ENCODE results near the gene SYT2. TPM values are rescaled to one million over a fixed set of nuclear protein-coding genes. Genes with fewer than 3 reads are reported as not detected.
"Not testable (repeated sequence)": the region's sequence is repeated elsewhere in the genome, so short reads cannot be mapped to it uniquely, and the experiment has no call there.

The SYT2 gene
- total RNA-seq, 2 experiments from 2014 or later = not detected

- H3K9me3 Mint-ChIP-seq (ENCODE audit: low read depth) = no peaks in the 10 kb centered on the region
- POLR2A ChIA-PET = no interaction called here
- CTCF ChIA-PET = no interaction called here
- no peak overlapping the region for H3K4me3 Mint-ChIP-seq
- no peak overlapping the region for H3K27ac Mint-ChIP-seq
- H3K4me1 Mint-ChIP-seq = peaks cover 13% of the 10 kb centered on the region
- DNase-seq (no peak), ATAC-seq (no peak)
- H3K27me3 Mint-ChIP-seq = peaks cover 16% of the 10 kb centered on the region
- intact Hi-C loops (cut with DNase I, micrococcal nuclease) = no loop called here
- no peaks in the 10 kb centered on the region for H3K36me3 Mint-ChIP-seq (ENCODE audit: low read depth)
Observed at GRCh38 chr1:202619505-202619904, 90.7 kb downstream of the SYT2 start.

- ATAC-seq; POLR2A ChIA-PET; CTCF ChIA-PET; intact Hi-C loops (cut with DNase I, micrococcal nuclease); H3K36me3 Mint-ChIP-seq (ENCODE audit: low read depth); H3K4me3 Mint-ChIP-seq; H3K27ac Mint-ChIP-seq; DNase-seq; H3K9me3 Mint-ChIP-seq (ENCODE audit: low read depth): not testable (repeated sequence)
- Mint-ChIP-seq H3K27me3 (peaks cover 16% of the 10 kb centered on the region), H3K4me1 (peaks cover 13% of the 10 kb centered on the region)
Observed at GRCh38 chr1:202619012-202619411, 91.2 kb downstream of the SYT2 start.

GRCh38 chr1:202616355-202616915, 93.8 kb downstream of the SYT2 start:
- H3K36me3 Mint-ChIP-seq (ENCODE audit: low read depth) = no peaks in the 10 kb centered on the region
- H3K9me3 Mint-ChIP-seq (ENCODE audit: low read depth) = no peaks in the 10 kb centered on the region
- ATAC-seq (no peak), DNase-seq (no peak)
- no peak overlapping the region for H3K27ac Mint-ChIP-seq
- ChIA-PET CTCF (interaction anchor here (0.9 to 1.1 kb wide), 2 partner anchors 10 to 104 kb away, joined by 3 read pairs; no protein-coding TSS in a partner anchor), POLR2A (no interaction called here)
- no peak overlapping the region for H3K4me3 Mint-ChIP-seq
- peaks cover 13% of the 10 kb centered on the region for H3K4me1 Mint-ChIP-seq
- intact Hi-C loops (cut with DNase I, micrococcal nuclease) = no loop called here
- H3K27me3 Mint-ChIP-seq = peaks cover 16% of the 10 kb centered on the region

- ChIA-PET POLR2A (no interaction called here), CTCF (interaction anchor here (1.1 kb wide), 1 partner anchor 10 kb away, joined by 3 read pairs; no protein-coding TSS in a partner anchor)
- peaks cover 13% of the 10 kb centered on the region for H3K4me1 Mint-ChIP-seq
- H3K27ac Mint-ChIP-seq = no peak overlapping the region
- intact Hi-C loops (cut with DNase I, micrococcal nuclease) = no loop called here
- DNase-seq (no peak), ATAC-seq (no peak)
- peaks cover 16% of the 10 kb centered on the region for H3K27me3 Mint-ChIP-seq
- no peaks in the 10 kb centered on the region for H3K36me3 Mint-ChIP-seq (ENCODE audit: low read depth)
- no peaks in the 10 kb centered on the region for H3K9me3 Mint-ChIP-seq (ENCODE audit: low read depth)
- H3K4me3 Mint-ChIP-seq = no peak overlapping the region
Observed at GRCh38 chr1:202615501-202616354, 94.5 kb downstream of the SYT2 start.

GRCh38 chr1:202615208-202615500, 95.1 kb downstream of the SYT2 start:
- H3K36me3 Mint-ChIP-seq (ENCODE audit: low read depth); H3K27ac Mint-ChIP-seq; CTCF ChIA-PET; H3K4me3 Mint-ChIP-seq; H3K9me3 Mint-ChIP-seq (ENCODE audit: low read depth); DNase-seq; ATAC-seq; intact Hi-C loops (cut with DNase I, micrococcal nuclease); POLR2A ChIA-PET: not testable (repeated sequence)
- H3K27me3 Mint-ChIP-seq = peaks cover 16% of the 10 kb centered on the region
- peaks cover 13% of the 10 kb centered on the region for H3K4me1 Mint-ChIP-seq

- H3K36me3 Mint-ChIP-seq (ENCODE audit: low read depth); intact Hi-C loops (cut with DNase I, micrococcal nuclease); H3K9me3 Mint-ChIP-seq (ENCODE audit: low read depth); H3K4me3 Mint-ChIP-seq; ATAC-seq; POLR2A ChIA-PET; DNase-seq; H3K27ac Mint-ChIP-seq: not testable (repeated sequence)
- CTCF ChIA-PET = interaction anchor here (1.4 kb wide), 1 partner anchor 150 kb away, joined by 3 read pairs; no protein-coding TSS in a partner anchor
- Mint-ChIP-seq H3K27me3 (peaks cover 15% of the 10 kb centered on the region), H3K4me1 (peaks cover 13% of the 10 kb centered on the region)
Observed at GRCh38 chr1:202614363-202615207, 95.7 kb downstream of the SYT2 start.

GRCh38 chr1:202613571-202613970, 96.7 kb downstream of the SYT2 start:
- Mint-ChIP-seq H3K4me1 (peaks cover 13% of the 10 kb centered on the region), H3K27ac (no peak overlapping the region), H3K4me3 (no peak overlapping the region), H3K9me3 (ENCODE audit: low read depth) (no peaks in the 10 kb centered on the region), H3K27me3 (peaks cover 14% of the 10 kb centered on the region), H3K36me3 (ENCODE audit: low read depth) (peaks cover 2% of the 10 kb centered on the region)
- ChIA-PET CTCF (interaction anchor here (1.4 kb wide), 1 partner anchor 149 kb away, joined by 3 read pairs; no protein-coding TSS in a partner anchor), POLR2A (no interaction called here)
- intact Hi-C loops (cut with DNase I, micrococcal nuclease) = no loop called here
- ATAC-seq (no peak), DNase-seq (no peak)

GRCh38 chr1:202612036-202612435, 98.2 kb downstream of the SYT2 start:
- CTCF ChIA-PET; H3K9me3 Mint-ChIP-seq (ENCODE audit: low read depth); H3K36me3 Mint-ChIP-seq (ENCODE audit: low read depth); intact Hi-C loops (cut with DNase I, micrococcal nuclease); ATAC-seq; H3K27me3 Mint-ChIP-seq; DNase-seq; H3K4me3 Mint-ChIP-seq; POLR2A ChIA-PET; H3K27ac Mint-ChIP-seq: not testable (repeated sequence)
- peaks cover 13% of the 10 kb centered on the region for H3K4me1 Mint-ChIP-seq

- Mint-ChIP-seq H3K4me3 (no peak overlapping the region), H3K4me1 (no peaks in the 10 kb centered on the region), H3K27me3 (no peaks in the 10 kb centered on the region), H3K9me3 (ENCODE audit: low read depth) (no peaks in the 10 kb centered on the region), H3K36me3 (ENCODE audit: low read depth) (peaks cover 4% of the 10 kb centered on the region), H3K27ac (no peak overlapping the region)
- intact Hi-C loops (cut with DNase I, micrococcal nuclease) = loop anchor here in 1 of 2 experiments (10.0 kb wide), 1 partner anchor 141 kb away; no protein-coding TSS in a partner anchor
- DNase-seq (no peak), ATAC-seq (no peak)
- ChIA-PET CTCF (interaction anchor here (0.6 to 0.7 kb wide), 2 partner anchors 10 to 18 kb away, joined by 3 read pairs; no protein-coding TSS in a partner anchor), POLR2A (no interaction called here)
Observed at GRCh38 chr1:202605515-202605914, 104.7 kb downstream of the SYT2 start.

- H3K27me3 Mint-ChIP-seq = no peaks in the 10 kb centered on the region
- H3K27ac Mint-ChIP-seq = no peak overlapping the region
- no peak for DNase-seq
- no peaks in the 10 kb centered on the region for H3K9me3 Mint-ChIP-seq (ENCODE audit: low read depth)
- CTCF ChIA-PET = interaction anchor here (0.6 kb wide), 1 partner anchor 76 kb away, joined by 4 read pairs; no protein-coding TSS in a partner anchor
- H3K4me1 Mint-ChIP-seq = no peaks in the 10 kb centered on the region
- ATAC-seq = no peak
- intact Hi-C loops (cut with DNase I, micrococcal nuclease) = loop anchor here in 1 of 2 experiments (10.0 kb wide), 1 partner anchor 139 kb away; no protein-coding TSS in a partner anchor
- POLR2A ChIA-PET = no interaction called here
- no peak overlapping the region for H3K4me3 Mint-ChIP-seq
- H3K36me3 Mint-ChIP-seq (ENCODE audit: low read depth) = peaks cover 2% of the 10 kb centered on the region
Observed at GRCh38 chr1:202603435-202603834, 106.8 kb downstream of the SYT2 start.

- DNase-seq = no peak
- Mint-ChIP-seq H3K9me3 (ENCODE audit: low read depth) (no peaks in the 10 kb centered on the region), H3K36me3 (ENCODE audit: low read depth) (no peaks in the 10 kb centered on the region), H3K27me3 (no peaks in the 10 kb centered on the region), H3K4me3 (no peak overlapping the region), H3K27ac (no peak overlapping the region), H3K4me1 (no peaks in the 10 kb centered on the region)
- ATAC-seq = no peak
- intact Hi-C loops (cut with DNase I, micrococcal nuclease) = loop anchor here in 1 of 2 experiments (1.0 to 10.0 kb wide), 2 partner anchors 99 to 136 kb away; no protein-coding TSS in a partner anchor
- ChIA-PET POLR2A (no interaction called here), CTCF (interaction anchor here (0.7 to 0.9 kb wide), 3 partner anchors 99 to 136 kb away, joined by 3 to 6 read pairs (median 3); no protein-coding TSS in a partner anchor)
Observed at GRCh38 chr1:202600432-202601041, 109.7 kb downstream of the SYT2 start.

Data from activated CD4-positive, alpha-beta T cell treated with anti-CD3 and anti-CD28 coated beads for 36 hours (primary cell).